Mesenteric fat pad (tissue), 1 donor: ENCODE data around the gene NBDY. TPM values are rescaled to one million over a fixed set of nuclear protein-coding genes. Genes with fewer than 3 reads are reported as not detected.
A peak's percentile ranks its signal among the peaks of the same experiment; 100 is the strongest.
"Not testable (repeated sequence)": the region's sequence is repeated elsewhere in the genome, so short reads cannot be mapped to it uniquely, and the experiment has no call there.

Experiments used
- DNase-seq: peaks from one replicate; pipeline ENCODE4 v3.0.0-alpha.2; 2020; ENCODE audit warnings: low spot score
- total RNA-seq: library from RNA; stranded (reverse); fragmentation: NEBNext Ultra II Directional; extraction: Animal tissue kit (Norgen Biotek cat#: 25700); gene quantifications from one replicate; pipeline ENCODE4 v1.2.1, GENCODE V29; 2021
- donor health status: DM: yes; HTN: yes; CAD: no.

Gene NBDY
- total RNA-seq, 1 donor from 2014 or later = 25.1 TPM

DNA sequence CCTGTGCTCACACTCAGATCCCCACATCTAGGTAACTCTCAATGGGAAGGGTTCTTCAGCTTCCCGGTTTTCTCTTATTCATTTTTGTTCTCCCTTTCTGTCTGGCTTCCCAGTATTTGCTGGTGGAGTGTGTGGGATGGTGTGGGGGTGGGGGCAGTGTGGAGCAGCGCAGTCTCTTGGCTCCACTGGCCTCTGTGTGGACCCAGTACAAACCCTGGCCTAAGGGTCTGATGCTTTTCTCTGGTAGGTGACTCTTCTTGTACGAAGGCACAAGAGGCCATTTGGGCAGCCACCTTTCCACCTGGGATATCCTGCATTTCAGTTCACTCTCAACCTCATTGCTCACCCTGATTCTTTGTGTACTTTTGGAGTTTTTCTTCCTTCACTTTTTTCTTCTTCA, 71.3 kb downstream of the NBDY start:
- peak; percentile 41 for DNase-seq

DNA sequence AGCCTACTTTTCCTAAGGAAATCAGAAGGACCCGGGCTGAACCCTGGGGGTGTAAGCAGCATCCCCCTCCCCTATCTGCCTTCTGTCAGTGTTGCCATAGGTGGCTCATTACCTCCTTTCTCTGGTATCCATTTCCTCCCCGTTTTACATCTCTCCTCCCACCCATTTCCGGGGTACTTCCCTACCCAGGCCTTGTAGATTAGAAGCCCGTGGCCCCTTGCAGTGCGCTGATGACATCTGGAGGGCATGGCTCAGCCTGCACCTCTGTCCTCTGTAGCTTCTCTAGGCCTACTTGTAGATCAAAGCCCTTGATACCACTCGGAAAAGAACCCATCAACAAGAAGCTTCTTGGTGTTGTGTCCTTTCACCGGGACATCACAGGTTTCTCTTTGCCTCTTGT, 71.8 kb downstream of the NBDY start:
- DNase-seq = peak; percentile 43

DNA sequence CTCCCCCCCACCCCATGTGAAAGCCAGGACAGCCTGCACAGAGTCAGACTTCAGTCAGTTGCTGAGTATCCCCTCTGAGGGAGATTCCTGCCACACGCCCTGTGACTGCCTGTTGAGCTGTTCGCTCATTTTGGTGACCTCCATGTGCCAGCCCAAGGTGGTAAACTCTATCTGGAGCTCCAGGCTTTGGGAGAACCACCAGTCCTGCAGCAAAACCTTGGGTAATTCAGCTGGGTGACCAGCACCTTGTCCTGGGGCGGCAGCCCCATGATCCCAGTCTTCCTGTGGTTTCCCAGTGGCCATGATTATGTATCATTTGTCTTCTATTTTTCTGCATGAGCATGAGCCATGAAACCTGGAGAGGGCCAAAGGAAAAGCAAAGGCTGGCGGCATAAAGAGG, 73.4 kb downstream of the NBDY start:
- peak; percentile 43 for DNase-seq

DNA sequence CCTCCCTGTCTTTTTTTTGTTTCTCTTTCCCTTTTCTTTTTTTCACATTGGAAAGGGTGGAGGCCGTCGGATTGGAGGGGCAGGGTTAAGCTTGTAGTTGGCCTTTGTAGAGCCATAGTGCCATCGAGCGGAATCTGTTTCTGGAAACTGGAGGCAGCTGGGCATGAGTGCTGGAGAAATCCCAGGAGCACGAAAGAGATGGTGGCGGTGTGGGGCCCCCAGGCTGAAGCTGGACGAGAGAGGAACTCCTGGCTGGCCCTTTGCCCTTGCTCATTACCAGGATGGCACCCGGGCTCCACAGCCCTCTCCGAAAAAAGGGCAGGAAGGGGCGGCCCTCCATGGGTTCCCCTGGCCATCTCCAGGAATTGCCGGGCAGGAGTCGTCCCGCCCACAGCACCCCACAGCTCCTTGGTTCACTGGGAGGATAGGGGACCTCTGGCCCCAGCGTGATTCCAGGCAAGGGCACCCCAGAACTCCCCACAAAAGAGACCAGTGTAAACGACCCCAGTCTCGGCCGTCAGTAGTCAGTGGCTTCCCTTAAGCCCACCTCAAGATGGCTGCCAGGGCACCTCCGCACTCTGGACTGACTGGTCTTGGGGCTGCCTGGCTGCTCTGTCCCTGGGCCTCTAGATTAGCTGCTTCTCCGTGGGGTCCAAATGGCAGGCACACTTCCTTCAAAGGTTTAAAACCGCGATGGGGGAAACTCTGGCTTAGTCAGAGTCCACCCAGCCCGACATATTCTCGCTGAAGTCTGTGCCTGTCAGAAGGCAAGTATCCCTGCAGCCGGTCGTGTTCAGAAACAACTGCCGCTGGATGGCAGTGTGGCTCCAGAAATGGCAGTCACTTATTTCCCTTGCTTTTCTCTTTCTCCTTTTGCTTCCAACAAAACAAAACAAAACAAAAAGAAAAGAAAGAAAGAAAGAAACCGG, 74.1 kb downstream of the NBDY start:
- DNase-seq = peak; percentile 90

DNA sequence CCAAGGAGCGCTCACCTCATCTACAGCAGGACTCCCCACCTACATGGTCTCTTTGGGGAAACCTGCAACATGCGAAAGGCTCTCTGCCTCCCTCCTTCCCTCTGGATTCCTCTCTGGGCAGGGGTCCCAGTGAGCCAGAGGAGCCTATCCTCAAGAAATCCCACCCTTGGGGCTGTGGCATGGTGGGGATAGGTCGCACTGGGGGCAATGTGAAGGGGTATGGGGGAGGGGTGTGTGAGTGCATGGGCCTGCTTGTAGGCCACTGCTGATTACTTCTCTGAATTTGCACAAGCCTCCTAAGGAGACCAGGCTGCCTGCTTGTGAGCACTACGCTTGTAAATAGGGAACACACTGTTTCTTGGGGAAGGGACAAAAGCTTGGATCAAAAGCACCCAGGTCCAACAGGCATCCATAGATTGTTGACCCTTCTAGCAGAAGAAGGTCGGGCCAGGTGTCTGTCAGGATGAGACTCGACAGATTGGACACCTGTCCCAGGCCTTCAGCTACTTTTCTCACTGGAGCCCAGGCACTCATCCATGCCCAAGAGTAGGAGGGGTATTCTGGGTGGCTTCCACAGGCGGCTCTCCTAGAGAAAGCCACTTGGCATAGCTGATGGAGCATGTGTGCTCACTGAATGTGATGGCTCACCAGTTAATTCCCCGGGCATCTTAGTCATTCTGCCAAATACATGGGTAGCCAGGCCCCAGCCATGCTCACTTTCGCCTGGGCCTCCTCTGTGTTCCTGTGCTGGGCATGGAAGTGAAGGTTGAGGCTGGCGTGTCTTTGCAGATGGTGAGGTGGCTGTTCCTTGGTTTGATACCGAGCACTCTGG, 75.0 kb downstream of the NBDY start:
- DNase-seq = peak; percentile 65

DNA sequence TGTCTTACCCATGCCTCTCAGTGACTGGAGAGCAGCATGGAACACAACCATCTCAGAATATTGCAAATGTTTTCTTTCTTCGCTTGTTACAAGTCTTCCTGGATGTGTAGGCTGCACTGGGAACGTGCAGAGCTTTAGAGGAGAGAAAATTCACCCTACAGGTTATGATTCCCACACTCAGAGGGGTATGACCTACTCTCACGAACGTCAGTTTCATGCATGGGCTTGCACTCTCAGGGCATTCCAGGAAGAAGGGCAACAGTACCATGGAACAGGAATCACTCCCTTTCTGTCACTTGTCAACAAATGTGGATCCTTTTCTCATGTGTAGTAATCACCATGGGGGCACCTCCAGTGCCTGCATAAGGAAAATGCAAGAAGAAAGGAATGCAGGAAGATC, 75.8 kb downstream of the NBDY start:
- peak; percentile 11 for DNase-seq

DNA sequence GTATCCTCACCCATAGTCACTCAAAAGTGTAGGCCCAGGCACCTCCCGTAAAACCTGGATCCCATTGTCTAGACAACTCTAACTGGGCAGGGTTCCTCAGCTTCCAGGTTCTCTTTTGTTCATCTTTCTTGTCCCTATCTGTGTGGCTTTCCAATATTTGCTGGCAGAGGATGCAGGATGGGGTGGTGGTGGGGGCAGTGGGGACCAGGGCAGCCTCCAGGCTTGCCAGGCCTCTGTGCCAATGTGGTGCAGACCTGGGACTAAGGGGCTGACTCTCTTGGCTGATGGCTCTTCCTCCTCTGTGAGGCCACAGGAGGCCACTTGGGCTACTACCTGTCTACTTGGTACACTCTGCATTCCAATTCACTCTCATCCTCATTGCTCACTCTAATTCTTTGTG, 76.4 kb downstream of the NBDY start:
- peak; percentile 55 for DNase-seq

DNA sequence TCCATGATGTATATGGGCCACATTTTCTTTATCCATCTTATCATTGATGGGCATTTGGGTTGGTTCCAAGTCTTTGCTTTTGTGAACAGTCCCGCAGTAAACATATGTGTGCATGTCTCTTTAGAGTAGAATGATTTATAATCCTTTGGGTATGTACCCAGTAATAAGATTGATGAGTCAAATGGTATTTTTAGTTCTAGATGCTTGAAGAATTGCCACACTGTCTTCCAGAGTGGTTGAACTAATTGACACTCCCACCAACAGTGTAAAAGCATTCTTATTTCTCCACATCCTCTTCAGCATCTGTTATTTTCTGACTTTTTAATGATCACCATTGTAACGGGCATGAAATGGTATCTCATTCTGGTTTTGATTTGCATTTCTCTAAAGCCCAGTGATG, 77.1 kb downstream of the NBDY start:
- not testable (repeated sequence) for DNase-seq

DNA sequence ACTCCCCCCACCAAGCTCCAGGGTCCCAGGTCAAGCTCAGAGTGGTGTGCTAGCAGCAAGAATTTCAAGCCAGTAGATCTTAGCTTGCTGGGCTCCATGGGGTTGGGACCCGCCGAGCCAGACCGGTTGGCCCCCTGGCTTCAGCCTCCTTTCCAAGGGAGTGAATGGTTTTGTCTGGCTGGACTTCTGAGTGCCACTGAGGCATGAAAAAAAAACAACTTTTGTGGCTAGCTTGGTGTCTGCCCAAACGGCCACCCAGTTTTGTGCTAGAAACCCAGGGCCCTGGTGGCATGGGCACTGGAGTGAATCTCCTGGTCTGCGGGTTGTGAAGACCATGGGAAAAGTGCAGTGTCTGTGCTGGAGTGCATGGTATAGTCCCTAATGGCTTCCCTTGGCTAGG, 82.6 kb downstream of the NBDY start:
- peak; percentile 67 for DNase-seq

DNA sequence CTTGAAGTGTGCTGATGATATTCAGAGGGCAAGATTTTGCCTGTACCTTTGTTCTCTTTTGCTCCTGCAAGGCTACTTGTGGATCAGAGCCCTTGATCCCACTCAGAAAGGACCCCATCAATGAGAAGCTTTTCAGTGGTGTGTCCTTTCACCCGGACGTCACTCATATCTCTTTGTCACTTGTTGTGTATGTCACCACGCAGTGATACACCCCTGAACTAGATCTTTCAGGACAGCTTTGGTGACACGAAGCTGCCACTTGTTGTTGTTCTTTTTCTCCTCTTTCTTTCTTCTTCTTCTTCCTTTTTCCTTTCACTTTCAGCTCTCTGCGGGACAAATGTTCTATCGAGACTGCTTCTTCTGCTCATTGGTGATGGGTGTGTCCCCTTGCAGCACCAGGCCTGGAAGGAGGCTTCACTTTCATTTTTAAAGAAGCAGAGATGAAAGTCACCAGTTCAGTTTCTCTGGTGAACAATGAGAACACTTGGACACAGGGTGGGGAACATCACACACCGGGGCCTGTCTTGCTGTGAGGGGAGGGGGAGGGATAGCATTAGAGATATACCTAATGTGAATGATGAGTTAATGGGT, 83.6 kb downstream of the NBDY start:
- DNase-seq = no peak

DNA sequence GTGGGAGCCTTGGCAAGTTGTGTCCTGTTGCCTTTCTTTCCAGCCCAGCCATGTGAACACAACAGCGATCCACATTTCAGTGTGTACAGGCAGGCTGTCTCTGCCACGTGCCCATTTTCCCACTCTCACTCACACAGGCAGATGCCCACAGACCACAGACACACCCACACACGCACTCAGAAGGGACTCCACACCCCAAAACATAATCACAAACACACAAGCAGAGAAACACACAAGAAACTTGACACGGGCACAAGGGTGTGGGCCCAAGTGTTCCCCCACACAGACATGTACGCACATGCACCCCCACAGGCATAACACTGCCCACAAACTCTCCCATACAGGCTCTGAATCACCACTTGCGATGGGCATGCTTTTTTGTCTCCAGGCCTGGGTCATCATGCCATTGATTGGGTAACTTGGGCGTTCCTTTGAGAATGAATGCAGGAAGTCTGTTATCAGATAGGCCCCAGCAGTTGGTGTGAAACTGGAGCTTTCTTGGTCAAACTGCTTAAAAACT, 84.3 kb downstream of the NBDY start:
- peak; percentile 55 for DNase-seq

DNA sequence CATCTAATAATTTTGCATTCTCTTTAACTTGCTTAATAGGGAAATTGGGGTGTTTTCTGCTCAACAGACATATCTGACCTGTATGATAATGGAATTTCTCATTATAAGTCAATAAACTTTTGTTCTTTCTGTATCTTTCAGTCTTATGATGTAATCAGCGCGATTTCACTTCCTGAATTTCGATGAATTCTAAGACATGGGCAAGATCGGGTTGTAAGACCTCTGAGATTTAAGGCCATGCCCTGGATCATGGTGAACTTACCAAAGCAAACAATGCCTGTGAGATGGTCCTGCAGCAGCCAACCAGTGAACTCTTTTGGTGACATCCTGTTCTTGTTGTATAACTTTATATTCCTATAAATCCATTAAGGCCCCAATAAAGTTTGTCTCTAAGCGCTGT, 88.1 kb downstream of the NBDY start:
- DNase-seq = no peak

DNA sequence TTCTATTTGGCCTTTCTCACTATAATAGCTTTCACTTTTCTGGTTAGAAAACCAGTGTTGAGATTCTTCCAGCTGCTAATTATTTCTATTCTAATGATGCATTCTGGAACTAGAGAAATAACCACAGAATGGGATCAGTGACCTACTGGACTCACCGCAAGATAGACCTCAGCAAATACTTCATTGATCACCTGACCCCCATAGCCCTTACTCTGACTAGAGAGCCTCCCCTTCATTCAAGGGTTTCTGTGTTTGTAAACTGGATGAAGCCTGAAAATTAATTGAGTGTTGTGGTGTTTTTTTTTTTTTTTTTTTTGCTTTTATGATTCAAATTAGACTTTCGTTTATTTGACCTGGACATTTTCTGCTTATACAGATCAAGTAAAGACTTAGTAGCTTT, 97.0 kb downstream of the NBDY start:
- DNase-seq = no peak

DNA sequence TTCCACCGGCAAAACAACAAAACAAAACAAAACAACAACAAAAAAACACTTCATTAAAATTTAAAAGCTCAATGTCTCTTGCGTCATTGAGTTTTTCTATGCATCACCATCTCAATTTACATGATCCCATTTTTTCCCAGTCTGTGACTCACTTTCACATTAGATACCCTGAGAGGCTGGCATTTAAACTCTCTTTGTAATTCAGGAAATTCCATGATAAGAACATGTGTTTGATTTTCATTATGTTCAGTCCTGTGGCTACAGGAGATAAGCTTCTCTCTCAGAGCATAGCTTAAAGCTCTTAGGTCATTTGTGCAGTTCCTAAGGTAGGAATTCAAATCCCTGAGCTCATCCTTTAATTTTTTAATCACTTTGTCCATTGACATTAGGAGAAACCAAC, 104.6 kb downstream of the NBDY start:
- no peak for DNase-seq

DNA sequence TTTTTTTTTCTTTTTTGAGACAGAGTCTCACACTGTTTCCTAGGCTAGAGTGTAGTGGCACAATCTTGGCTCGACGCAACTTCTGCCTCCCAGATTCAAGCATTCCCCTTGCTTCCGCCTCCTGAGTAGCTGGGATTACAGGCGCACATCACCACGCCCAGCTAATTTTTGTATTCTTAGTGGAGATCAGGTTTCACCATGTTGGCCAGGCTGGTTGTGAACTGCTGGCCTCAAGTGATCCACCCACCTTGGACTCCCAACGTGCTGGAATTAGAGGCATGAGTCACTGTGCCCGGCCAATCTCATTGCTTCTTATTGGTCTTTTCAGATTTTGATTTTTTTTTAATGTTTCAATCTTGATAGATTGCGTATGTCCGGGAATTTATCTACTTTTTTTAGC, 124.4 kb downstream of the NBDY start:
- no peak for DNase-seq

DNA sequence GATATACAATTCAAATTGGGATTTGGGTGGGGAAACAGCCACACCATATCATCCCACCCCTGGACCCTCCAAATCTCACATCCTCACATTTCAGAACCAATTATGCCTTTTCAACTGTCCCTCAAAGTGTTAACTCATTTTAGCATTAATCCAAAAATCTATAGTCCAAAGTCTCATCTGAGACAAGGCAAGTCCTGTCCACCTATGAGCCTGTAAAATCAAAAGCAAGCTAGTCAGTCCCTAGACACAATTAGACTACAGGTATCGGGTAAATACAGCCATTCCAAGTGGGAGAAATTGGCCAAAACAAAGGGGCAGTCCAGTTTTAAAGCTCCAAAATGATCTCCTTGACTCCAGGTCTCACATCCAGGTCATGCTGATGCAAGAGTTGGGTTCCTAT, 128.0 kb downstream of the NBDY start:
- DNase-seq = no peak

DNA sequence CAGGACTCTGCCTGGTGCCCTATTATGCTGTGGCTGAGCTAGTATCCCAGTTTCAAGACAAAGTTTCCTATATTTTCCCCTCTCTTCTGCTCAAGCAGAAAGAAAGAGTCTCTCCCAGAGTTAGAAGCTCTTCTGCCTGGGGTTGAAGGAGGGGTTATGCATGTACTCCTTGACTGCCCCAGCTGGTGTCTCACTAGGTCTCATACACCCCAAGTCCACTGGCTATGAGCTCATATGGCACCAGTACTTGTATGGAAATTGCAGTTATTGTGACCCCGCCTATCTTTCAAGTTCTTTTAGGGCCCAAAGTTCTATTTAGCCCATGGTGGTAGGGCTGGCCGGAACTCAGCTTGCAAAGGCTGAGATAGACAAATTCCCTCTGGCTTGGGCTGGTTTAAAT, 131.8 kb downstream of the NBDY start:
- no peak for DNase-seq
